Suprapubic skin (tissue), 4 donors: ENCODE measurements around the gene ARHGEF3. TPM values are rescaled to one million over a fixed set of nuclear protein-coding genes. Genes with fewer than 3 reads are reported as not detected.

ENCODE experiments used
- DNase-seq, 2 donors: peaks; one replicate each; pipeline ENCODE4 v3.0.0-alpha.2; 2019; ENCODE audit warnings: low spot score in 2 of 2
- H3K27ac ChIP-seq: fragments of 200-600 bp; sonication (generic); one replicate; pipeline ENCODE4 v1.5.1; 2019
- H3K27me3 ChIP-seq: fragments of 200-600 bp; sonication (generic); one replicate; pipeline ENCODE4 v1.5.1; 2019
- H3K36me3 ChIP-seq: fragments of 200-600 bp; sonication (generic); one replicate; pipeline ENCODE4 v1.5.1; 2019
- H3K4me1 ChIP-seq: fragments of 200-600 bp; sonication (generic); one replicate; pipeline ENCODE4 v1.5.1; 2019
- H3K4me3 ChIP-seq: fragments of 200-600 bp; sonication (generic); one replicate; pipeline ENCODE4 v1.5.1; 2019; ENCODE audit warnings: mild to moderate bottlenecking
- H3K9me3 ChIP-seq: fragments of 200-600 bp; sonication (generic); one replicate; pipeline ENCODE4 v1.5.1; 2019
- CTCF ChIP-seq, 2 donors: fragments of 200-600 bp in 1 of 2; fragments of 450-650 bp in 1 of 2; sonication (generic) in 1 of 2; IDR thresholded peaks; one replicate each; pipeline ENCODE4 v1.5.1; 2016 to 2019; ENCODE audit warnings: antibody characterized with exemption in 2 of 2, mild to moderate bottlenecking in 1 of 2, moderate library complexity in 1 of 2
- EP300 ChIP-seq: sonication (generic); formaldehyde crosslinking; IDR thresholded peaks from one replicate; pipeline ENCODE4 v1.6.1; 2017; ENCODE audit warnings: antibody characterized with exemption
- POLR2A ChIP-seq, 2 donors: fragments of 450-650 bp; IDR thresholded peaks; one replicate each; pipeline ENCODE4 v1.6.1; 2017; ENCODE audit warnings: antibody characterized with exemption in 2 of 2, mild to moderate bottlenecking in 2 of 2, moderate library complexity in 2 of 2
- POLR2AphosphoS5 ChIP-seq, 3 donors: sonication (generic); formaldehyde crosslinking; IDR thresholded peaks; one replicate each; pipeline ENCODE4 v1.6.1; 2017; ENCODE audit warnings: antibody characterized with exemption in 3 of 3
- WGBS: methylation state at CpG from one replicate; pipeline ENCODE4 v1.1.5; 2018; 5-methylcytosine and 5-hydroxymethylcytosine counted together
- total RNA-seq, 4 donors: library from RNA; depleted of rRNA; stranded (reverse); fragments of >200 nt; gene quantifications; one replicate each; pipeline ENCODE4 v1.1.0, GENCODE V29; 2016

ARHGEF3 gene
- total RNA-seq, 4 donors from 2014 or later: 16.3 to 23.0 (median 19.8) TPM

DNA sequence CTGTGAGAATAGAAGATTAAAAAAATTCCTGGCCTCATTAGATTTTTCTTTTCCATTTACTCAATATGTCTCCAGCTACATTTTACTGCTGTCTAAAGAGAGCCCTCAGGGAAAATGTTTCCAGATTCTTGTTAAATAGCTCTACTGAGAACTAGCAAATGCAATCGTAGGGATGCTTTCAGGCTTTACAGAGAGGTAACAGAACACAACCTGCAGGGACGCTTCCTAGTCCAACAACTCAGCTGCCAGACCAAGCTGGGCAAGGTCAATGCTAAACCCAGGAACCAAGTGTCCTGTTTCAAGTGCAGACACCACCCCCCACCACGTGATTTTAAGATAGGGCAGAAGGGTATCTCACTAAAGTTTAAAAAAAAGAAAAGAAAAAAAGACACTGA, 25.2 kb downstream of the ARHGEF3 start:
- WGBS: 56% methylated on average over 3 of the region's 3 CpGs
- no peak overlapping the region for H3K4me3 ChIP-seq
- peaks cover 24% of the 10 kb centered on the region for H3K36me3 ChIP-seq
- H3K27ac ChIP-seq: no peak overlapping the region
- no peak for DNase-seq
- no peaks in the 10 kb centered on the region for H3K27me3 ChIP-seq
- H3K9me3 ChIP-seq: no peaks in the 10 kb centered on the region
- TF ChIP-seq POLR2AphosphoS5 (IDR thresholded peaks at IDR 0.05) (no peak), CTCF (IDR thresholded peaks at IDR 0.05) (no peak), POLR2A (IDR thresholded peaks at IDR 0.05) (no peak), EP300 (no peak)
- peaks cover 8% of the 10 kb centered on the region for H3K4me1 ChIP-seq

DNA sequence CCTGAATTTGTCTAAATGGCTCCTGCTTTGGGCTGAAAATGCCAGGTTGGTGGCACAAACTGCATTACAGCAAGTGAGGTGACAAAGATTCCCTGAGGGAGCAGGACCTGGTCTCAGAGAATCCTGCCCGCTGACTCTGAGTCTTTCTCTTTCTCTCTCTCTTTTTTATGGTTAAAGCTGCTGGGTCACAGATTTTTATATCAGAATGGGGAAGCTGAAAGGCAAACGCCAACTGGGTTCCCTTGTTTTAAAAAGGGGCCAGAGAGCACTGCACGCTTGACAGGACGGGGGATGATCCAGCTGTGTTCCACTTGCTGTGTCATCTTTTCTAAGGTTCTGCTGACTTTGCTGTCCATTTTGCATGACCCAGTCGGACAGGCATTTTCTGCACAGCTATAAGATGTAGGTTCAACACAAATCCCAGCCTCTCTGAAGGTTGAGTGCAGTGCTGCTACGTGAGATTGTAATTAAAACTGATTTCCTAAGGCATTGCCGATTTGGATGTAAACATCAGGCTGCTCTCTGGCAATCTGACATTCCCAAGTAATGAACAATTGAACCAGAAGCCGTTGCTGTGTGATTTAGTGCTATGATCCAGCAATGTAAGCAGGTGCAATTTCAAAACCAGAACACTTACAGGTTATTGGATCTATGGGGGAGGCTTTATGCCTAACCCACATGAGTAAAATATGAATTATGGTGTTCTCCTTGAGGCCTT, 25.8 kb downstream of the ARHGEF3 start:
- H3K36me3 ChIP-seq: peaks cover 26% of the 10 kb centered on the region
- no peaks in the 10 kb centered on the region for H3K27me3 ChIP-seq
- H3K27ac ChIP-seq: no peak overlapping the region
- DNase-seq: no peak
- WGBS: 45% methylated on average over 8 of the region's 8 CpGs
- H3K4me1 ChIP-seq: peaks cover 8% of the 10 kb centered on the region
- no peak overlapping the region for H3K4me3 ChIP-seq
- no peaks in the 10 kb centered on the region for H3K9me3 ChIP-seq
- no peak for TF ChIP-seq POLR2AphosphoS5 (IDR thresholded peaks at IDR 0.05)
- TF ChIP-seq EP300: no peak
- TF ChIP-seq POLR2A (IDR thresholded peaks at IDR 0.05): no peak
- no peak for TF ChIP-seq CTCF (IDR thresholded peaks at IDR 0.05)

DNA sequence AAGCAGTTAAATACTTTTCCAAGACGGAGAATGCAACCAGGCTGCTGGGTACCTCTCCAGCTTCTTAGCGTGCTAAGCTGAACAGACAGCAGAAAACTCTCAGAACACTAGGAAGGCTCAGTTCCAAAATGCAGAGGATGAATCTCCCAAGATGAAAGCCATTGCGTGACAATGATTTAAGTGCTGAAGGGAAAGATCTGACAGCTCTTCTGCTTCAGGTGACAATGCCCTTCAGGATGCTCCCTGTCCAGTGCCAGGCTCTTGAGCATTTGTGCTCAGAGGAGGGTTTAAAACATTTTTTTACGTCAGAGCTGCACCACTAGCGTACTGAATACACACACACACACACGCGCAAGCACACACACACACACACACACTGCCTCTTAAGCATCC, 26.3 kb downstream of the ARHGEF3 start:
- peaks cover 8% of the 10 kb centered on the region for H3K4me1 ChIP-seq
- no peak for DNase-seq
- H3K4me3 ChIP-seq: no peak overlapping the region

GRCh38 chr3:56773986-56774385, 27.8 kb downstream of the ARHGEF3 start:
- H3K9me3 ChIP-seq: no peaks in the 10 kb centered on the region
- H3K4me1 ChIP-seq: peaks cover 8% of the 10 kb centered on the region
- H3K27me3 ChIP-seq: no peaks in the 10 kb centered on the region
- TF ChIP-seq CTCF (IDR thresholded peaks at IDR 0.05): no peak
- TF ChIP-seq EP300: no peak
- TF ChIP-seq POLR2AphosphoS5 (IDR thresholded peaks at IDR 0.05): no peak
- no peak for TF ChIP-seq POLR2A (IDR thresholded peaks at IDR 0.05)
- H3K4me3 ChIP-seq: no peak overlapping the region
- peaks cover 31% of the 10 kb centered on the region for H3K36me3 ChIP-seq
- no peak overlapping the region for H3K27ac ChIP-seq
- no peak for DNase-seq

More for the DNA sequence above, 26.3 kb downstream of the ARHGEF3 start:
- WGBS: 61% methylated on average over 7 of the region's 7 CpGs
- H3K27ac ChIP-seq: no peak overlapping the region
- TF ChIP-seq CTCF (IDR thresholded peaks at IDR 0.05) (no peak), EP300 (no peak), POLR2AphosphoS5 (IDR thresholded peaks at IDR 0.05) (no peak), POLR2A (IDR thresholded peaks at IDR 0.05) (no peak)
- peaks cover 26% of the 10 kb centered on the region for H3K36me3 ChIP-seq
- H3K9me3 ChIP-seq: no peaks in the 10 kb centered on the region
- H3K27me3 ChIP-seq: no peaks in the 10 kb centered on the region

DNA sequence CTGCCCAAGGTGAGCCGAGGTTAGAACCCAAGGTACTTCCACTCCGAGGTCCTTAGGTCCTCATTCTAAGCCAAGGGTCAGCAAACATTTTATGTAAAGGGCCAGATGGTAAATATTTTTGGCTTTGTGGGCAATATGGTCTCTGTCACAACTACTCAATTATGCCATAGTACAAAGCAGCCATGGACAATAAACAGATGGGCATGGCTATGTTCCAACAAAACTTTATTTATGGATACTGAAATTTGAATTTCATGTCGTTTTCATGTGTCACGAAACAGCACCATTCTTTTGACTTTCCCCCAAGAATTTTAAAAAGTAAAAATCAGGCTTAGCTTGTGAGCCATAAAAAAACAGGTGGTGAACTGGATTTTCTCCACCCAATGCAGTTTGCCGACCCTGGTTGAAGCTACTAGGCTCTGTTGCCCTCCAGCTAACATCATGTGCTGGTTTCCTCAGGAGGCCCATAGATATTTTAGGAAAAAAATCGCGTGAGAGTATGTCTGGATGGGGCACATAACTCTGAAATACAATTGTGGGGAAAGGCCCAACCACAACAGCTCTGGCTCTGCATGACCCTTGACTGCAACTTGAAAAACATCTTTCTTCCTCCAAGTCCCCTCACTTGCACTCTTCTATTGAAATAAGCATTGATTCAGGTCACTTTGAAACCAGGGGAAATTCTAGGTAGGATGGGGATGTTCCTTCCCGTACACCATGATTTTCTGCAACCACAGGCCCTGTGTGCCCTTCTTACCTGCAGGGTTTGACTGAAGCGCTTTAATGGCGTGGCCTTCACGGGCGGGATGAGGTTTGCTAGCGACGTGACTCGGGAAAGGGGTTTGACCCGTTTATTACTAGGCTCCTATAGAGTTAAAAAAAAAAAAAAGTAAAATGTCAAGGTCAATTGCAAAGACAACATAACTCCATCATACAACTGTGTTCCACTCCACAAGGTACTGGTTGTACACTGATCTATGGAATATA, 28.5 kb downstream of the ARHGEF3 start:
- 83% methylated on average over 16 of the region's 16 CpGs for WGBS
- Histone ChIP-seq H3K9me3 (no peaks in the 10 kb centered on the region), H3K27me3 (no peaks in the 10 kb centered on the region), H3K4me3 (no peak overlapping the region), H3K36me3 (peaks cover 31% of the 10 kb centered on the region), H3K27ac (no peak overlapping the region), H3K4me1 (peaks cover 8% of the 10 kb centered on the region)
- no peak for TF ChIP-seq EP300
- DNase-seq: no peak
